ENCODE measurements around the gene MSH6.
A peak's percentile ranks its signal among the peaks of the same experiment; 100 is the strongest.

MSH6 gene

DNA sequence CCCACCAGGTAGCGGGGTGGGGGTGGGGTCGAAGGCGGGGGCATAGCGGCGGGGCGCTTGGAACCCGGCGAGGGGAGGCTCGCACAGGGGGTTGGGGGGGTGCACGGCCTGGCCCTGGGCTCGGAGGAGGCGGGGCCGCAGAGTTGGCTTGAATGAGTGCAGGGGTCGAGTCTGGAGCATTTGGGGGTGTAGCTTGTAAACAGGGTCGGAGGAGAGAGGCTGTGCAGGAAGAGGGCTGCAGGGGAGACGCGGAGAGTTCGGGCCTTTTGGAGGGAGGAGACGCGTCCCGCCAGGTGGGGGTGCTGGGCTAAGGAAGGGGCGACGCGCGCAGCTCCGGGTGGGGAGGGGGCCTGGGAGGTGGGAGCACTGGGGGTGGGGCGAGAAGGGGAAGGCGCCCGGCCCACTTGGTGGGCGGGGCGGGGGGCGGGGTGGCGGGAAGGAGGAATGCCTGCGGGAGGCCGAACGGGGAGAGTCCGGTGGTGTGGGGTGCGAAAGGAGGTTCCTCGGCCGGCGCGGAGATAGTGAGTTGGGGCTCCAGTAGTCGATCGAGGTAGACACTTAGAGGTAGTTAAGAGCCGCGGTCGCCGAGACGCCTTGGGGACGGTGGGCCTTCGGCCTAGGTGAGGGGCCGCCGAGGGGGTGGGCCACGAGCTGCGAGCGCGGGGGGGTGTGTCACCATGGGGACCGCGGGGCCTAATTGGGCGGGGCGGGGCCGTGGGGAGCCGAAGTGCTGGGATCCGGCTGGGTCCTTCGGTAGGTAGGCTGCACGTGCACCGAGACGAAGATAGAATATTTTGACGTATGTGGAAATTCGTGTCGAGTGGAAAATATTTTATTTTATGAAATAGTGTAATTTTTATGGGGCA, 774 bp downstream of the MSH6 start:
- DNase-seq (ENCODE audit: low spot score): peak; percentile 60

- DNase-seq (ENCODE audit: low spot score): no peak
These were observed 1.5 kb downstream of the MSH6 start for GRCh38 chr2:47784352-47784851.

DNA sequence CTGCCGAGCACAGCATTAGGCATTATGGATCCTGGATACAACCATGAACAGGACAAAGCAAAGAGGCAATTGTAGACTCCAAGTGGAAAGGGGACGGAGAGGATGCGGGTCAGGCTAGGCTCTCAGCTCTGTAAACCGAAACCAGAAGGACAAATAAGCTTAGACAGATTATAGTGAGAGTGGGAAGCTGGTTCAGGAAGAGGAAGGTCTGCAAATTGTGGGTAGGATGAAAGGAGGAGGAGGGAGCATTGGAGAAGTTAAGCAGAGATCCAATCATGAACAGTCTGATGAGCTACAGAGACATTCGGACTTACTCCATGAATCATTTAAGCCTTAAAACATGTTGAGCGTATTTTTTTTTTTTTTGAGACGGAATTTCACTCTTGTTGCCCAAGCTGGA, 3.0 kb downstream of the MSH6 start:
- DNase-seq (ENCODE audit: low spot score): no peak

- DNase-seq (ENCODE audit: low spot score): no peak
These were observed 13.2 kb downstream of the MSH6 start for GRCh38 chr2:47796090-47796697.

DNA sequence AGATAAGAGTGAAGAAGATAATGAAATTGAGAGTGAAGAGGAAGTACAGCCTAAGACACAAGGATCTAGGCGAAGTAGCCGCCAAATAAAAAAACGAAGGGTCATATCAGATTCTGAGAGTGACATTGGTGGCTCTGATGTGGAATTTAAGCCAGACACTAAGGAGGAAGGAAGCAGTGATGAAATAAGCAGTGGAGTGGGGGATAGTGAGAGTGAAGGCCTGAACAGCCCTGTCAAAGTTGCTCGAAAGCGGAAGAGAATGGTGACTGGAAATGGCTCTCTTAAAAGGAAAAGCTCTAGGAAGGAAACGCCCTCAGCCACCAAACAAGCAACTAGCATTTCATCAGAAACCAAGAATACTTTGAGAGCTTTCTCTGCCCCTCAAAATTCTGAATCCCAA, 15.7 kb downstream of the MSH6 start:
- no peak for DNase-seq (ENCODE audit: low spot score)

GRCh38 chr2:47799031-47799609, 16.2 kb downstream of the MSH6 start:
- DNase-seq (ENCODE audit: low spot score): no peak

DNA sequence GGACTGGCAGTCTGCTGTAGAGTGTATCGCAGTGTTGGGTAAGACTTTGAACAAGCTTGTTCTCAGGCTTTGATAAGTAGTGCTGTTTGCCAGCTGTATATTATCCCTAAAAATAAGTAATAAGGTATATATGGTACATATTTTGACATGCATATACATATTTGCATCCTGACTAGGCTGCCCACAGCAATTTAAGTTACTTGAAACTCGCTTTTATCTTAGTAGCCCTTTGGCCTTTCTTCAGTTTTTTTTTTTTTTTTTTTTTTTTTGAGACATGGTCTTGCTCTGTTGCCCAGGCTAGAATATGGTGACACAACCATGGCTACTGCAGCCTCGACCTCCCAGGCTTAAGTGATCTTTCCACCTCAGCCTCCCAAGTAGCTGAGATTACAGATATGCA, 18.2 kb downstream of the MSH6 start:
- no peak for DNase-seq (ENCODE audit: low spot score)

DNA sequence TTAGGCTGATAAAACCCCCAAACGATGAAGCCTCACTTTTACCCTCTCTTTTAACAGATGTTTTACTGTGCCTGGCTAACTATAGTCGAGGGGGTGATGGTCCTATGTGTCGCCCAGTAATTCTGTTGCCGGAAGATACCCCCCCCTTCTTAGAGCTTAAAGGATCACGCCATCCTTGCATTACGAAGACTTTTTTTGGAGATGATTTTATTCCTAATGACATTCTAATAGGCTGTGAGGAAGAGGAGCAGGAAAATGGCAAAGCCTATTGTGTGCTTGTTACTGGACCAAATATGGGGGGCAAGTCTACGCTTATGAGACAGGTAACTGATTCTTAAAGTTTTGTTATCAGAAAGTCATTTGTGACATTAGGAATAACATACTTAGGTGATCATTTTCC, 20.4 kb downstream of the MSH6 start:
- DNase-seq (ENCODE audit: low spot score): no peak

- no peak for DNase-seq (ENCODE audit: low spot score)
These were observed 20.8 kb downstream of the MSH6 start for GRCh38 chr2:47803770-47804169.

- no peak for DNase-seq (ENCODE audit: low spot score)
These were observed 22.9 kb downstream of the MSH6 start for GRCh38 chr2:47805850-47806249.

DNA sequence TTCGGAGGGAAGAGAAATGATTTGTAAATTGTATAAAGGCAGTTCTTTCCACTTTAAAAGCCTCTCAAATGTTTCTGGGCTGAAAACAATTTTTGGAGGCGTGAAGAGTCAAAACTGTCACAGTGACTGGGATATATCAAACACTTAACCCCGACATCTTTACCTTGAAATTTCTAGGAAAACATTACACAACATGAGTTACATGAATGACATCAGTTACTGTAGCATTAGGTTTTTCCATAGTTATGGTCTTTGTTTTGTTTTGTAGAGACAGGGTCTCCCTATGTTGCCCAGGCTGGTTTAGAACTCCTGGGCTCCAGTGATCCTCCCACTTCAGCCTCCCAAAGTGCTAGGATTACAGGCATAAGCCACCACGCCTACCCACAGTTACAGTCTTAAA, 25.7 kb downstream of the MSH6 start:
- no peak for DNase-seq (ENCODE audit: low spot score)

DNA sequence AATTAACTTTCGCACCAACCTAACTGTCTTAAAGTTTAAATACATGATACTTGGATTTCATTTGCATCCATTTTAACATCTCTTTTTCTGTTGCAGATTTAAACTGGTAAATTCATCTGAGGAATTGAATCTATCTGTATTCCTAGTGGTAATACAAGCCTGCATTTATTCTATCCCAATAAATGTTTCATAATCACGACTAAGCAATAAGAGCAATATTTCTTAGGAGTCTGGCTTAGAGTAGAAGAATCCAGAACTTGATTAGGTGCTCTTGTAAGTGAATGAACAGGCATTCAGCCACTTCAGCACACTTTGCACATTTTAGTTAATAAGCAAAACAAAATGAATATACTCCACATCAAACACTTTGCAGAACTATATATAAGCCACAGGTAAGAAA, 27.0 kb downstream of the MSH6 start:
- no peak for DNase-seq (ENCODE audit: low spot score)

DNA sequence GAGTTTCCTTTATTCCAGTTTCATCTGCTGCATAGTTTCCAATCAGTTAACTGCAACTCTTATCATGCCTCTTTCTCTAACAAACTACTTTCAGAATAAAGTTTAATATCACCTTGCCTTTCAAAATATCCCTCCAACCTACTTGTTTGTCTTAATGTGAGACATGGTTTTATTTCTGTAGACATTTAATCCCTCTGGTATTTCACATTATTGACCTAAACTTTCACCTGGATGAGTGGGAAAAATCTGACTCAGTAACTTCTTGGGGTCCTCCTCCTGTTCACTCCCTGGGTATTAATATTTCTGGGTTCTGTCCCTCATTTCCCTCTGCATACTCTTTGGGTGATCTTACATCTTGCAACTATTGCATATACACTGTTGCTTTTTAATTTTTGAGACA, 27.9 kb downstream of the MSH6 start:
- DNase-seq (ENCODE audit: low spot score): no peak

DNA sequence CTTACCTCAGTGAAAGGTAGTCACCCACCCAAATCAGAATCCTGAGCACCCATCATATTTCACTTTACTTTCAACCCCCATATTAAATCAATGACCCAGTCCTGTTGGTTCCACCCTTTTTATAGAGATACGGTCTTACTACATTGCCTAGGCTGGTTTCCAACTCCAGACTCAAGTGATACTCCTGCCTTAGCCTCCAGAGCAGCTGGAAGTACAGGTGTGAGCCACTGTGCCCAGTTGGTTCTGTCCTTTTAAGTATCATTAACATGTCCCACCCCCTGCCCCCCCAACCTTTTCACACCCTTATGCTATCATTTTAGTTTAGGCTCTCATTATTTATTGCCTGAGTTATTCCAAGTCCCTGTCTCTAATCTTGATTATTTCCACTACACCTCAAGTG, 28.7 kb downstream of the MSH6 start:
- no peak for DNase-seq (ENCODE audit: low spot score)

DNA sequence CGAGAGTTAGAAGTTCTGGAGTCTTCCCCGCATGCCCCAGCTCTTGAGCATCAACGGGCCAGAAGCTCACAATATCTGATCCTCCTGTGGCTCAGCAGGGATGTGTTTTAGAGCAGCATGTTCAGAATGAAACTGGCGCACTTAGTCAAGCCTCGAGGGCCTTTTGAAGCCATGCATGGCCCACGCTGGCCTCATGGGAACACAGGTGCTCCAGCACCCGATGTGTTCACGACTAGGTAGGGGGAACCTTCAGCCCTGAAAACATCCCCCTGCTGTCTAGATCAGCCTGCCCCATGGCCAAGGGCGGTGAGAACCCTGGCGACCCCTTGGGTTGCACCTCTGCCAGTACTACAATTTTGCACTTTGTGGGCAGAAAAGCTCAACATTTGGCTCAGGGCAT, 32.8 kb downstream of the MSH6 start:
- DNase-seq (ENCODE audit: low spot score): no peak

- no peak for DNase-seq (ENCODE audit: low spot score)
These were observed 35.8 kb downstream of the MSH6 start for GRCh38 chr2:47818777-47819176.

- no peak for DNase-seq (ENCODE audit: low spot score)
These were observed 36.9 kb downstream of the MSH6 start for GRCh38 chr2:47819834-47820233.

DNA sequence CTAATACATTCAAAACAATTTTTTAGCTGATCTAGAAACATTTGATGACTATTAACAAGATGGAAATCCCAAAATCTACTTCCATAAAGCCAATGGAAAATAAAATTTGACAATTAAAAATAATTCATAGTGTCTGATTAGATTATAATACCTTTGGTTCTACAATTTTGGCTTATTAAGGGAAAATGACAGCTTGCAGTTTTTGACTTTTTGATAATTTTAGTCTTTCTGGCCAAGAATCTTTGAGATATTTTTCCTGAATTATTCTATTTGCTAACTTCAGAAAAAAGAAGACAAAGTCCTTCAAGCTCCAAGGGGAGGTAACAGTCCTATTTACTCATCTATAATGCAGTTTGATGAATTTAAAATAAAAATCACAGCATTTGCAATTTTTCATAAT, 39.6 kb downstream of the MSH6 start:
- DNase-seq (ENCODE audit: low spot score): no peak

GRCh38 chr2:47833516-47833968, 50.6 kb downstream of the MSH6 start:
- no peak for DNase-seq (ENCODE audit: low spot score)

GRCh38 chr2:47838249-47838648, 55.3 kb downstream of the MSH6 start:
- no peak for DNase-seq (ENCODE audit: low spot score)

GRCh38 chr2:47838686-47839085, 55.7 kb downstream of the MSH6 start:
- no peak for DNase-seq (ENCODE audit: low spot score)

- no peak for DNase-seq (ENCODE audit: low spot score)
These were observed 59.9 kb downstream of the MSH6 start for GRCh38 chr2:47842846-47843245.

DNA sequence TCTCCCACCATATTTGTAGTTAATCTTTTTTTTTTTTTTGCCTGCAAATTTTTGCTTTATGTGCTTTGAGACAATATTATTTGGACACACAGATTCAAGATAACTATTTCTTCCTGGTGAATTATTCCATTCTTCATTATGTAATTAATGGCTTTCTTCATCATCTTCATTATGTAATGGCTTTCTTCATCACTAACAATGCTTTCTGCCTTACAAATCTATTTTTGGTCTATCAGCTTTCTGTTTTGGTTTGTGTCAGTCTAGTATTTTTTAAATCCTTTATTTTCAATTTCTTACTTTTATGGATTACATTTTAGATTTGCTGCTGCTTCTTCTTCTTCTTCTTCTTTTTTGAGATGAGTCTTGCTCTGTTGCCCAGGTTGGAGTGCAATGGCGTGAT, 60.5 kb downstream of the MSH6 start:
- DNase-seq (ENCODE audit: low spot score): no peak

Measured in HuH-7 (cell line).